Measurements from ENCODE around the gene AZU1.

GRCh38 chr19:850221-850978 is 22.8 kb downstream of the AZU1 start:
- peak; percentile 69; the same call in 1 of the 2 replicates for TF ChIP-seq IKZF3 (tag by site-specific recombination; IDR thresholded peaks at IDR 0.05)
- TF ChIP-seq, protein P1, sequence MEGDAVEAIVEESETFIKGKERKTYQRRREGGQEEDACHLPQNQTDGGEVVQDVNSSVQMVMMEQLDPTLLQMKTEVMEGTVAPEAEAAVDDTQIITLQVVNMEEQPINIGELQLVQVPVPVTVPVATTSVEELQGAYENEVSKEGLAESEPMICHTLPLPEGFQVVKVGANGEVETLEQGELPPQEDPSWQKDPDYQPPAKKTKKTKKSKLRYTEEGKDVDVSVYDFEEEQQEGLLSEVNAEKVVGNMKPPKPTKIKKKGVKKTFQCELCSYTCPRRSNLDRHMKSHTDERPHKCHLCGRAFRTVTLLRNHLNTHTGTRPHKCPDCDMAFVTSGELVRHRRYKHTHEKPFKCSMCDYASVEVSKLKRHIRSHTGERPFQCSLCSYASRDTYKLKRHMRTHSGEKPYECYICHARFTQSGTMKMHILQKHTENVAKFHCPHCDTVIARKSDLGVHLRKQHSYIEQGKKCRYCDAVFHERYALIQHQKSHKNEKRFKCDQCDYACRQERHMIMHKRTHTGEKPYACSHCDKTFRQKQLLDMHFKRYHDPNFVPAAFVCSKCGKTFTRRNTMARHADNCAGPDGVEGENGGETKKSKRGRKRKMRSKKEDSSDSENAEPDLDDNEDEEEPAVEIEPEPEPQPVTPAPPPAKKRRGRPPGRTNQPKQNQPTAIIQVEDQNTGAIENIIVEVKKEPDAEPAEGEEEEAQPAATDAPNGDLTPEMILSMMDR (tag by site-specific recombination; IDR thresholded peaks at IDR 0.05) = no peak

All from HEK293 (cell line).